IPS-20b (cell line): ENCODE measurements around the gene PARP8.

Experiments
- H3K27ac ChIP-seq: one replicate; pipeline ENCODE4 v1.5.1; 2013; ENCODE audit warnings: low read length
- H3K27me3 ChIP-seq: 2 replicates; pipeline ENCODE4 v1.6.1; 2013; ENCODE audit warnings: mild to moderate bottlenecking, low read length, inconsistent platforms; ENCODE audit not compliant: insufficient read depth
- H3K36me3 ChIP-seq: 2 replicates; pipeline ENCODE4 v1.6.1; 2013; ENCODE audit warnings: low read depth, mild to moderate bottlenecking, inconsistent platforms, low read length, moderate library complexity; ENCODE audit not compliant: insufficient read depth
- H3K4me1 ChIP-seq: 2 replicates; pipeline ENCODE4 v1.6.1; 2013; ENCODE audit warnings: mild to moderate bottlenecking, control low read depth, inconsistent platforms, low read length, moderate library complexity; ENCODE audit not compliant: insufficient read depth
- H3K4me3 ChIP-seq: 2 replicates; pipeline ENCODE4 v1.5.1; 2013; ENCODE audit warnings: mild to moderate bottlenecking, low read length, inconsistent platforms
- H3K9ac ChIP-seq: 2 replicates; pipeline ENCODE4 v1.6.1; 2013; ENCODE audit warnings: low read depth, mild to moderate bottlenecking, inconsistent platforms, low read length, moderate library complexity
- H3K9me3 ChIP-seq: 2 replicates; pipeline ENCODE4 v1.6.1; 2013; ENCODE audit warnings: mild to moderate bottlenecking, low read depth, low read length, inconsistent platforms; ENCODE audit not compliant: insufficient read depth

The PARP8 gene

DNA sequence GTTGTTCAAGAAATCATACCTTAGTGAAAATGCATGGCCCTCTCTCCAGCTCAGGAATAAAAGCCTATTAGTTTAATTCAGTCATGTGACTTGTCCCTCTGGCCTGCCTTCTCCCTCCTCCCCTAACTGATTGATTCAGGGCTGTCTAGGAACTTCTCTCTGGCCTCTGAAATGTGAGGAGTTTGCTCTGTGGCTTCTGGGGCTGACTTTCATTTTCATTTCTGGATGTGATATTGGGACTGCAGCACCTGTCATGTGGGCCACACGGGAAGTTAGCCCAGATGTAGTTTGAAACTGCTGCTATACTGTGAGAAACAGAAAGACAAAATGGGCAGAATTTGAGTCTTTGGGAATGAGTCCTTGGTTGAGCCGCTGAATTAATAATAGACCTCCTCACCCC, 44.8 kb downstream of the PARP8 start:
- H3K27me3 ChIP-seq = no peaks in the 10 kb centered on the region
- H3K4me3 ChIP-seq = no peak overlapping the region
- no peak overlapping the region for H3K9ac ChIP-seq
- H3K27ac ChIP-seq = no peak overlapping the region
- H3K36me3 ChIP-seq = no peaks in the 10 kb centered on the region
- no peaks in the 10 kb centered on the region for H3K9me3 ChIP-seq
- H3K4me1 ChIP-seq = peaks cover 9% of the 10 kb centered on the region; the same call in 1 of the 2 replicates

DNA sequence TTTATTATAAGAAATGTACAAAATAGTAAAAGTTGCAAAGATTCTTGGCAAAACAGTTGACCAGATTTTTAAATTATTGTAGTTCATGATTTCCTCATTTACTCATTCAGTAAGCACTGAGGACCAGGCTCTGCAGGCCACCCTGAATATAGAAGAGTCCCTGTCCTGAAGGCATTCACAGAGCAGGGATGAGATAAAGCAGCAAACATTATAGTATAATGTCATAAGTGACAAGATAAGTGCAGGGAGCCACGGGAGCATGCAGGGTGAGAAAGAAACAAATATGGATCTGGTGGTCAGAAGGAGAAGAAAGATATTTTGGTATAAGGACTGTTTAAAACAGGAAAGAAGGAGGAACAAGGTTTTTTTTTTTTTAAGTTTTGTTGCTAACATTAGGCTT, 46.0 kb downstream of the PARP8 start:
- Histone ChIP-seq H3K9ac (no peak overlapping the region), H3K27ac (no peak overlapping the region)

DNA sequence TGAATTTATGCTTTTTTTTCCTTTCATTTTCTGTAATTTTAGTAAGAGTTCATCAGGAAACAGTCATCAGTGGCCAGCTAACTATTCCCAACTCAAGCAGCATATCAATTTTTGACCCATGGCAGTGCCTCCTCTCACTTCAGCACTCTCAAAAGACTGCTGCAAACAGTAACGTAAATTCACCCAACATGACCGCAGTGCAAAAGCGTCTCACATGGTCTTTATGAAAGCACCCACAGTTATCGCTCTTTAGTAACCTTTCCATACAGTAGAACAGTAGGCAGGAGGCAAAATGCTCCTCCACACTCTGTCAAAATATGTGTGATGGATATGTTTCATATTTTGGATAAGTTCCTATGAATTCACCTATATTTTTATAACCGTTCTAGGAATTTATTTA, 48.6 kb downstream of the PARP8 start:
- Histone ChIP-seq H3K27me3 (no peaks in the 10 kb centered on the region), H3K4me1 (peaks cover 5% of the 10 kb centered on the region; the same call in 1 of the 2 replicates), H3K9me3 (no peaks in the 10 kb centered on the region), H3K4me3 (no peak overlapping the region), H3K36me3 (no peaks in the 10 kb centered on the region), H3K9ac (no peak overlapping the region), H3K27ac (no peak overlapping the region)

More for the DNA sequence above, 46.0 kb downstream of the PARP8 start:
- no peaks in the 10 kb centered on the region for H3K27me3 ChIP-seq
- H3K4me1 ChIP-seq = peaks cover 9% of the 10 kb centered on the region; the same call in 1 of the 2 replicates
- H3K4me3 ChIP-seq = no peak overlapping the region
- no peaks in the 10 kb centered on the region for H3K9me3 ChIP-seq
- H3K36me3 ChIP-seq = no peaks in the 10 kb centered on the region

DNA sequence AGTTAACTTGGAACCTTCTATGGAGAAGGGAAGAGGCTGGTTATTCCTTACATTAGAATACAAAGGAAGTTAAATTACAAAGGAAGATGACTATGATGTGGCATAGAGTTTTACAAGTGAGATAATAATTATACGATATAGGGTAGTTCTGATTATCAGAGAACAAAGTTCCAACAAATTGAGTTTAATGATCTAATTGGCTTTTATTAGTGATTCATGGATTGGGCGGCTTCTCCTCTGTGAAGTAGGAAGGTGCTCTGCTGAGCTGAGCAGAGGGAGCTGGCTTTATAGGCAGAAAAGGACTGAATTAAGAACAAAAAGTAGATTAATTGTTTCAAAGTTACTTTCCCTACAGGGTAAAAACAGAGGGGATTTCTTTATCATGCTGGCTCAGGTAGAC, 49.7 kb downstream of the PARP8 start:
- Histone ChIP-seq H3K9me3 (no peaks in the 10 kb centered on the region), H3K27me3 (no peaks in the 10 kb centered on the region), H3K4me1 (peaks cover 7% of the 10 kb centered on the region; the same call in 1 of the 2 replicates), H3K27ac (no peak overlapping the region), H3K4me3 (no peak overlapping the region), H3K9ac (no peak overlapping the region), H3K36me3 (no peaks in the 10 kb centered on the region)

DNA sequence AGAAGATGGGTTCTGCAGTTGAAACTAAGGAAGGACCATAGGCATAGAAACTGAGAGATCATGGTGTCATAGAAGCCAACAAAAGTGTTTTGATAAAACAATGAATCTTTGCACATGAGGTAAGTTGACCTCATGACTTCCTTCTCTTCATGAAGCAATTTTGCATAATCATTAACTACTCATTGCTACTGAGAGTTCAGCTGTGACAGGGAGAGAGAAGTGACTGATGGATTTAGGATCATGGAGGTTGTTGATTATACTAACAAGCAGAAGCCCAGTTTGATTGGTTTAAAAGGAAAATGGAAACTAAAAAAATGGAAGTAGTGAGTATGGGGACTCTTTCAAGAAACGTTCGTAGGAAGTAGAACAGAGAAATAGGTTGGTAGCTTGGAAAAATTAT, 51.2 kb downstream of the PARP8 start:
- Histone ChIP-seq H3K9ac (no peak overlapping the region), H3K27ac (no peak overlapping the region)

DNA sequence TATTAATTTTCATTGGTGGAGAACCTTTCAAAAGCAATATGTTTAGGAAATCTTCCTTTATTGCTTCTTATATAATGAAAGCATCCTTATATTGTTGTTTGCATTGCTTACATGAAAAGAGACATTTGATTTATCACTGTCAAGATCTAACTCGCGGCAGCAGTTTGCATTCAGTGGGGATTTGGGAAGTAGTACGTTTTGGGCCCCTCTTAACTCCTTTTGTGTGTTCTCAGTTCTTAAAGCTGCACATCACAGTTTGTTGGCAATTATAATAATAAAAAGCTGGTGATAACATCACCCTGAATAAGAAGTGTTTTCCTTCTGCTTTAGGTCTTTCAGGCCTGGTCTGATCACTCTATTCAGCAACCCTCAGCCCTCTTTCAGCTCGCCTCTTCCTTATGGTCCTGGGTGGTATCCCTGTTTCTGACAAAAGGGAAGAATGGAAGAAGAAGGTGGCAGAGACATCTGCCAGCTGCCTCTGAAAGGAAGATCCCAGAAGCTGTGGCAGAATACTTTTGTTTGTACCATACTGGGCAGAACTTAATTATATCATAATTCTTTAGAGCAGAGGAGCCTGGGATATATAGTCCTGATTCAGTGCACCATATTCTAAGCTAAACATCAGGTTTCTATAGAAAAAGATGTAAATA, 53.7 kb downstream of the PARP8 start:
- Histone ChIP-seq H3K27me3 (no peaks in the 10 kb centered on the region), H3K4me1 (peaks cover 4% of the 10 kb centered on the region; the same call in 1 of the 2 replicates), H3K4me3 (no peak overlapping the region), H3K27ac (no peak overlapping the region), H3K36me3 (no peaks in the 10 kb centered on the region), H3K9ac (no peak overlapping the region), H3K9me3 (no peaks in the 10 kb centered on the region)

More for the DNA sequence above, 51.2 kb downstream of the PARP8 start:
- Histone ChIP-seq H3K4me3 (no peak overlapping the region), H3K9me3 (no peaks in the 10 kb centered on the region), H3K4me1 (peaks cover 7% of the 10 kb centered on the region; the same call in 1 of the 2 replicates), H3K27me3 (no peaks in the 10 kb centered on the region), H3K36me3 (no peaks in the 10 kb centered on the region)

DNA sequence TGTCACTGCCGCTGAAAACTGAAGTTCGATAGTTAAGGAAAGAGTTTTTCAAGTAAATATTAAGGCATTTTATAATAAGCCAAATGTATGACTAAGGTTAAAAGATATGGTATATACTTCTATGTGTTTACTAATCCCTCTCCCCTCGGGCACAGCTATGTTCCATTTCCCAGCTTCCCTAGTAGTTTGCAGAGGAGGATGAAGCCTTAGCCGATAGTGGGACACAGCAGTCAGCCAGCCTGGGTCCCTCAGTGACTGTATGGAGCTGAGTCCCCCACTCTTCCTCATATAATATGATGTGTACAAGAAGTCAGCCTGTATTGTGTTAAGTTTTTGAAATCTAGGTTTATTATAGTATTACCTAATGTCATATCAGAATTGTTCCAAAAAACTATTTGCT, 55.8 kb downstream of the PARP8 start:
- Histone ChIP-seq H3K36me3 (no peaks in the 10 kb centered on the region), H3K9ac (no peak overlapping the region), H3K27ac (no peak overlapping the region), H3K9me3 (no peaks in the 10 kb centered on the region), H3K4me3 (no peak overlapping the region), H3K27me3 (no peaks in the 10 kb centered on the region), H3K4me1 (peaks cover 4% of the 10 kb centered on the region; the same call in 1 of the 2 replicates)

DNA sequence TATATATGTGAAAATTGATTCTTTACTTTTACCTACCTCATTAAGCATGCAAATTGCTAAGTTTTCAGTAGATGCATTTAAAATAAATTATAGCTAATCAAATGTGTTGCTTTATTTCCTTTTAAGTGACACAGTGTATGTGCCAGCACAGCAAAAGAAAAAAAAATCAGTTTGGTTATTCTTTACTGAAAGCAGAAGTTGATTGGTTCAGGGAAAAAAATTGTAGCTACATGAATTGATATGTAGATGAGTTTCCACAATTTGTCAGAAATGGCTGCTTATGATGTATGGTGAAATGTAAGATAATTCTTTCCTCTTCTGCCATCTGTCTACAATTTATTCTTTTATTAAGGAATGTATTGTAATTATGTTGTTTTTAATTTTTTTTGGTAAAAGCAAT, 57.8 kb downstream of the PARP8 start:
- H3K27ac ChIP-seq = no peak overlapping the region
- H3K9me3 ChIP-seq = no peaks in the 10 kb centered on the region
- H3K9ac ChIP-seq = no peak overlapping the region
- no peaks in the 10 kb centered on the region for H3K27me3 ChIP-seq
- peaks cover 4% of the 10 kb centered on the region; the same call in 1 of the 2 replicates for H3K4me1 ChIP-seq
- H3K36me3 ChIP-seq = no peaks in the 10 kb centered on the region
- H3K4me3 ChIP-seq = no peak overlapping the region

DNA sequence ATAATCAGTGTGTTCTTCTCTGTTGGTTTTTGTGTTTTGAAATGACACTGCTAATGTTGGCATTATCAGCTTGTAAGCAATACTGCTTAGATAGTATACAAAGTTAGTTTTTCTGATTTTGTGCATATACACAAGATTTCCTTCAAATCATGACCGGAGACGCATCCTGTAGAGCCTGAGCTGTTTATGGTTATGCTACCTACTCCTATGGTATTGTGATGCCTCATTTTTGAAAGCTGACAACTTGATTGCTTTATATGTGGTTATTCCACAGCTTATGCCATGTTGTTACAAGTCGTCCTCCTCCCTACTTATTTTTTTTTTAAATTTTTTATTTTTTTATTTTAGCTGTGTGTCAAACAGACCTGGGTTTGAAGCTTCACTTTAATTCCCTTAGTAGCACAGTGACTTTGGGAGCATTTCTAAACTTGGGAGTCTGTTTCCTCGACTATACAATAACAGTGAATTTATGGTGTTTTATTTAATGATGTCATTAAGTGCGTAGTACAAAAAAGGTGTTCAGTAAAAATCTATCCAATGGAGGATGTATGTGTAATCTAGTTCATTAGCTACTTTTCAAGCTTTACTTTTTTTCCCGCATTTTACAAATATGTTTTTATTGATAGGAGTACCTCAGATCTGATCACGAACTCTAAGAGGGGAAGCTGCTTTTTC, 59.5 kb downstream of the PARP8 start:
- H3K36me3 ChIP-seq = no peaks in the 10 kb centered on the region

DNA sequence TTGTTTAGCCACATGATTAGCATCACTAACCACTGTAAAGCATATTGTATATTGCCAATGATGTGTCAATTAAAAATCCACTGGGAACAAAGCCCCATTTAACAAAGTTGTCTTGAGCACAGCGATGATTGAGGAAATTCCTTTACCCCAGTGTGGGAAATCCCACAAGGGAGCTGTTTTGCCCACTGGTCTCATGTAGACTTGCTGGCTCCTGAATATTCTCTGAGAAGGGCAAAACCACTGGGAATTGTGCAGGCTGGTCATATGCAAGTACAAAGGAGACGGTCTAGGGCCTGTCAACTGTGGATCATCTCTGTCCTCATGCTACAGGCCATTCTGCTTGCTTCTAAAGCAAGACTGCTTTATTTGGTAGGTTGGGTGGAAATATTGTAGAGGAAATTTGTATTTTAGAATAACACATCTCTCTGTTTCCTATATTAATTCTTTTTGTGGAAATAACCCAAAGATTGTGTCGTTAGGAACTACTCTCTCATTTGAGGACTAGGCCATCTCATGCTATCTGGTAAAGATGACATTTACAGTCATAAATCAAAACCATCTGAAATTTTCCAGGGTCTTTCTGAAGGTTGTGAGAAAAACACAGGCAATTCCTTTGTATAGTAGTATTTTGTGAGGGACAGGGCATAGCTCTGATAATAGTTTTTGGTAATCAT, 60.2 kb downstream of the PARP8 start:
- peaks cover 5% of the 10 kb centered on the region; the same call in 1 of the 2 replicates for H3K4me1 ChIP-seq
- no peaks in the 10 kb centered on the region for H3K36me3 ChIP-seq
- no peak overlapping the region for H3K27ac ChIP-seq
- no peak overlapping the region for H3K4me3 ChIP-seq
- H3K27me3 ChIP-seq = no peaks in the 10 kb centered on the region
- H3K9me3 ChIP-seq = no peaks in the 10 kb centered on the region
- H3K9ac ChIP-seq = no peak overlapping the region

More for the DNA sequence above, 59.5 kb downstream of the PARP8 start:
- no peak overlapping the region for H3K9ac ChIP-seq
- H3K9me3 ChIP-seq = no peaks in the 10 kb centered on the region
- H3K4me3 ChIP-seq = no peak overlapping the region
- no peaks in the 10 kb centered on the region for H3K27me3 ChIP-seq
- H3K4me1 ChIP-seq = peaks cover 5% of the 10 kb centered on the region; the same call in 1 of the 2 replicates
- no peak overlapping the region for H3K27ac ChIP-seq

DNA sequence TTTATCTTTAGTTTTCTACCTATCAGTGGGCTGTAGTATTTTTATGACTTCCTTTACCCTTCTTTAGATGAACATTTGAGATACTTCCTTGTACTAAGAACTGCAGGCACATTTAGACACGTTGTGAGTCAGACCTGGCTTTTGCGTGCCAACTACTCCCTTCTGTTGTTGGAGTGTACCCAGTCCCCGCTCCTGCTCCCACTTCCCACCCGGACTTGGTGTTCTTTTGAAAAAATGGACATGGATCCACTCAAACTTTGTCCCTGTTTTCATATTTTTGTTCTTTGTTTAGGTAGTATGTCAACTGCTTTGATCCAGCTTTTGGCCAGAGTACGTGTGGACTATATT, 60.7 kb downstream of the PARP8 start:
- H3K9ac ChIP-seq = no peak overlapping the region
- no peaks in the 10 kb centered on the region for H3K27me3 ChIP-seq
- peaks cover 5% of the 10 kb centered on the region; the same call in 1 of the 2 replicates for H3K4me1 ChIP-seq
- H3K27ac ChIP-seq = no peak overlapping the region
- H3K9me3 ChIP-seq = no peaks in the 10 kb centered on the region
- H3K4me3 ChIP-seq = no peak overlapping the region
- no peaks in the 10 kb centered on the region for H3K36me3 ChIP-seq

DNA sequence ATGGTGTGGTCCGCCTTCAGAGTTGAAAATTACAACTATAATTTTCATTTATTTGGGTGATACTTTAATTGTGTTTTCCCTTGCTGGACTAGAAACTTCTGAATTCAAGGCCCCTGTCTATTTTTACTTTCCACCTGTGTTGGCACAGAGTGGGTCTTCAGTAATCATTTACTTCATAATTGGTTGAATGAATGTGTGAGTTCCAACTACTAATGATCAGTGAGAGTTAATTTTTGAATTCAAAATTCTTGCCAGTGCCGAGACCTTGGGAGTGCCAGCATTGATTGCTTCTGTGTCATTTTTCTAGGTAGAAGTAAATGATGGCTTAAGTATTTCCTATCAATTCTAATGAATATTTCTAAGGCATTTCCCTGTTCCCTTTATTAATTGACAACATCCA, 61.4 kb downstream of the PARP8 start:
- Histone ChIP-seq H3K9ac (no peak overlapping the region), H3K36me3 (no peaks in the 10 kb centered on the region), H3K9me3 (no peaks in the 10 kb centered on the region), H3K4me1 (peaks cover 5% of the 10 kb centered on the region; the same call in 1 of the 2 replicates), H3K27ac (no peak overlapping the region), H3K27me3 (no peaks in the 10 kb centered on the region), H3K4me3 (no peak overlapping the region)
